Transverse colon (tissue), 3 donors: ENCODE measurements around the gene FRY.

ENCODE experiments used
- EP300 ChIP-seq: sonication (generic); formaldehyde crosslinking; IDR thresholded peaks from one replicate; pipeline ENCODE4 v1.6.1; 2017; ENCODE audit warnings: antibody characterized with exemption, low read depth
- TF ChIP-seq, protein P1 (sequence below), 5 experiments: fragments of 200-600 bp in 3 of 5; fragments of 450-650 bp in 2 of 5; sonication (generic) in 3 of 5; IDR thresholded peaks; 1 replicate in 2 of 5; 2 replicates in 3 of 5; pipeline ENCODE4 v1.5.1; 2016 to 2017; ENCODE audit warnings: antibody characterized with exemption in 5 of 5, inconsistent platforms in 3 of 5, mild to moderate bottlenecking in 2 of 5, moderate library complexity in 1 of 5

DNA sequence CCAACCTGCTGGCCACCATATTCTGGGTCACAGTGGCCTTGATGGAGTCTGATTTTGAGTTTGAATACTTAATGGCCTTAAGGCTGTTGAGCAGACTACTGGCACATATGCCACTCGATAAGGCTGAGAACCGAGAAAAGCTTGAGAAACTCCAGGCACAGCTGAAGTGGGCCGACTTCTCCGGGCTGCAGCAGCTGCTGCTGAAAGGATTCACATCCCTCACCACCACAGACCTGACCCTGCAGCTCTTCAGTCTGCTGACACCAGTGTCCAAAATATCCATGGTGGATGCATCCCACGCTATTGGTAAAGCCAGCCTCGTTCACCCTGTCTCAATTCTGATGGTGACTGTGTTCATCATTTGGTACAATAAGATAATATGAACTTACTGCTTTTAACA lies 206.1 kb downstream of the FRY start:
- TF ChIP-seq, protein P1, sequence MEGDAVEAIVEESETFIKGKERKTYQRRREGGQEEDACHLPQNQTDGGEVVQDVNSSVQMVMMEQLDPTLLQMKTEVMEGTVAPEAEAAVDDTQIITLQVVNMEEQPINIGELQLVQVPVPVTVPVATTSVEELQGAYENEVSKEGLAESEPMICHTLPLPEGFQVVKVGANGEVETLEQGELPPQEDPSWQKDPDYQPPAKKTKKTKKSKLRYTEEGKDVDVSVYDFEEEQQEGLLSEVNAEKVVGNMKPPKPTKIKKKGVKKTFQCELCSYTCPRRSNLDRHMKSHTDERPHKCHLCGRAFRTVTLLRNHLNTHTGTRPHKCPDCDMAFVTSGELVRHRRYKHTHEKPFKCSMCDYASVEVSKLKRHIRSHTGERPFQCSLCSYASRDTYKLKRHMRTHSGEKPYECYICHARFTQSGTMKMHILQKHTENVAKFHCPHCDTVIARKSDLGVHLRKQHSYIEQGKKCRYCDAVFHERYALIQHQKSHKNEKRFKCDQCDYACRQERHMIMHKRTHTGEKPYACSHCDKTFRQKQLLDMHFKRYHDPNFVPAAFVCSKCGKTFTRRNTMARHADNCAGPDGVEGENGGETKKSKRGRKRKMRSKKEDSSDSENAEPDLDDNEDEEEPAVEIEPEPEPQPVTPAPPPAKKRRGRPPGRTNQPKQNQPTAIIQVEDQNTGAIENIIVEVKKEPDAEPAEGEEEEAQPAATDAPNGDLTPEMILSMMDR (IDR thresholded peaks at IDR 0.05): no peak
- TF ChIP-seq EP300: no peak
